Measurements from ENCODE around the gene TBX10.
"Not testable (repeated sequence)": the region's sequence is repeated elsewhere in the genome, so short reads cannot be mapped to it uniquely, and the experiment has no call there.

The TBX10 gene

GRCh38 chr11:67644472-67645418 is 5.2 kb upstream of the TBX10 start:
- DNase-seq: no peak

GRCh38 chr11:67644042-67644441 is 4.5 kb upstream of the TBX10 start:
- DNase-seq: no peak

- DNase-seq: no peak
Observed at GRCh38 chr11:67642173-67643120, 2.9 kb upstream of the TBX10 start.

GRCh38 chr11:67641338-67642172 is 2.0 kb upstream of the TBX10 start:
- no peak for DNase-seq

- DNase-seq: no peak
Observed at GRCh38 chr11:67640758-67641337, 1.3 kb upstream of the TBX10 start.

- DNase-seq: peak; percentile 66
Observed at GRCh38 chr11:67640021-67640757, 626 bp upstream of the TBX10 start.

GRCh38 chr11:67638535-67639437 is 777 bp downstream of the TBX10 start:
- DNase-seq: no peak

- DNase-seq: not testable (repeated sequence)
Observed at GRCh38 chr11:67637441-67637840, 2.1 kb downstream of the TBX10 start.

GRCh38 chr11:67636962-67637361 is 2.6 kb downstream of the TBX10 start:
- DNase-seq: no peak

- no peak for DNase-seq
Observed at GRCh38 chr11:67635231-67635521, 4.4 kb downstream of the TBX10 start.

GRCh38 chr11:67634366-67635230 is 5.0 kb downstream of the TBX10 start:
- no peak for DNase-seq

- DNase-seq: no peak
Observed at GRCh38 chr11:67633758-67634365, 5.7 kb downstream of the TBX10 start.

GRCh38 chr11:67632982-67633755 is 6.4 kb downstream of the TBX10 start:
- no peak for DNase-seq

GRCh38 chr11:67632175-67632981 is 7.2 kb downstream of the TBX10 start:
- DNase-seq: no peak

- no peak for DNase-seq
Observed at GRCh38 chr11:67631853-67632174, 7.7 kb downstream of the TBX10 start.

- DNase-seq: no peak
Observed at GRCh38 chr11:67631411-67631810, 8.2 kb downstream of the TBX10 start.

GRCh38 chr11:67630943-67631331 is 8.6 kb downstream of the TBX10 start:
- no peak for DNase-seq

All from stimulated activated CD4-positive, alpha-beta T cell treated with anti-CD3 and anti-CD28 coated beads, Interleukin-4, amount 100 ng/mL, for 1 hour (primary cell).